Measurements from ENCODE around the gene SPOP. TPM values are rescaled to one million over a fixed set of nuclear protein-coding genes. Genes with fewer than 3 reads are reported as not detected.
A peak's percentile ranks its signal among the peaks of the same experiment; 100 is the strongest.

SPOP gene
- total and polyA plus RNA-seq, 9 donors: 44.5 to 87.3 (median 75.4) TPM

- Histone ChIP-seq H3K27ac (no peak overlapping the region), H3K9me3 (no peaks in the 10 kb centered on the region), H3K27me3 (no peaks in the 10 kb centered on the region), H3K36me3 (no peaks in the 10 kb centered on the region), H3K4me1 (ENCODE audit: insufficient read depth) (no peaks in the 10 kb centered on the region), H3K4me3 (no peak overlapping the region)
- WGBS, 3 donors: 92 to 96% (median 95%) methylated on average over 4 of the region's 4 CpGs
- DNase-seq: no peak
- no peak for TF ChIP-seq POLR2A (IDR thresholded peaks at IDR 0.05)
- no peak for TF ChIP-seq CTCF (IDR thresholded peaks at IDR 0.05)
- intact Hi-C loops (cut with DNase I): no loop called here
These were observed 94.0 kb downstream of the SPOP start for GRCh38 chr17:49583889-49584288.

- 89 to 93% (median 93%) methylated on average over 5 of the region's 5 CpGs for WGBS, 3 donors
- H3K9me3 ChIP-seq: no peaks in the 10 kb centered on the region
- peak in 1 of 5 donors; percentile 34 for DNase-seq
- H3K4me1 ChIP-seq (ENCODE audit: insufficient read depth): no peaks in the 10 kb centered on the region
- H3K27me3 ChIP-seq: no peaks in the 10 kb centered on the region
- H3K36me3 ChIP-seq: no peaks in the 10 kb centered on the region
- H3K4me3 ChIP-seq: no peak overlapping the region
- no peak overlapping the region for H3K27ac ChIP-seq
- intact Hi-C loops (cut with DNase I): no loop called here
- TF ChIP-seq POLR2A (IDR thresholded peaks at IDR 0.05) (no peak), EP300 (IDR thresholded peaks at IDR 0.05) (no peak), CTCF (IDR thresholded peaks at IDR 0.05) (no peak)
These were observed 94.7 kb downstream of the SPOP start for GRCh38 chr17:49583226-49583625.

GRCh38 chr17:49582789-49583188, 95.1 kb downstream of the SPOP start:
- no peaks in the 10 kb centered on the region for H3K36me3 ChIP-seq
- TF ChIP-seq POLR2A (IDR thresholded peaks at IDR 0.05): no peak
- TF ChIP-seq CTCF (IDR thresholded peaks at IDR 0.05): no peak
- TF ChIP-seq EP300 (IDR thresholded peaks at IDR 0.05): no peak
- no peaks in the 10 kb centered on the region for H3K4me1 ChIP-seq (ENCODE audit: insufficient read depth)
- 69 to 84% (median 71%) methylated on average over 8 of the region's 8 CpGs for WGBS, 3 donors
- H3K27ac ChIP-seq: no peak overlapping the region
- no peak for DNase-seq
- no peak overlapping the region for H3K4me3 ChIP-seq
- H3K27me3 ChIP-seq: no peaks in the 10 kb centered on the region
- H3K9me3 ChIP-seq: no peaks in the 10 kb centered on the region
- intact Hi-C loops (cut with DNase I): no loop called here

GRCh38 chr17:49582055-49582722, 95.7 kb downstream of the SPOP start:
- H3K36me3 ChIP-seq: no peaks in the 10 kb centered on the region
- H3K9me3 ChIP-seq: no peaks in the 10 kb centered on the region
- no peak for TF ChIP-seq POLR2A (IDR thresholded peaks at IDR 0.05)
- no peak for TF ChIP-seq CTCF (IDR thresholded peaks at IDR 0.05)
- TF ChIP-seq EP300 (IDR thresholded peaks at IDR 0.05): no peak
- H3K27me3 ChIP-seq: no peaks in the 10 kb centered on the region
- intact Hi-C loops (cut with DNase I): no loop called here
- H3K4me3 ChIP-seq: no peak overlapping the region
- no peak for DNase-seq
- peaks cover 1% of the 10 kb centered on the region for H3K4me1 ChIP-seq (ENCODE audit: insufficient read depth)
- no peak overlapping the region for H3K27ac ChIP-seq
- 80 to 86% (median 82%) methylated on average over 12 of the region's 12 CpGs for WGBS, 3 donors

Data from ovary (tissue), 9 donors.